Activated B cell treated with CpG ODN at 0.5 μM for 24 hours (primary cell): ENCODE measurements around the gene MYO18B. TPM values are rescaled to one million over a fixed set of nuclear protein-coding genes. Genes with fewer than 3 reads are reported as not detected.

Source experiments
- ATAC-seq: fragments of 200-7000 bp; cut with Tn5 transposase; one replicate; pipeline ENCODE4 v1.10.0; 2021; ENCODE audit warnings: low read depth, mild to moderate bottlenecking, moderate library complexity
- CTCF ChIA-PET: fragments of 350-600 bp; sonication (Branson Sonifier 250); formaldehyde crosslinking; loops from one replicate; lab custom pipeline; 2021; ENCODE audit warnings: antibody characterized with exemption; lab: Charles Lee
- POLR2A ChIA-PET: fragments of 350-600 bp; sonication (Branson Sonifier 250); formaldehyde crosslinking; loops from one replicate; lab custom pipeline; 2021; ENCODE audit warnings: antibody characterized with exemption; lab: Charles Lee
- DNase-seq: peaks from one replicate; pipeline ENCODE4 v3.0.0; 2022
- H3K27ac Mint-ChIP-seq: one replicate; pipeline ENCODE4 v1.8.0; 2020; ENCODE audit warnings: mixed read lengths
- H3K27me3 Mint-ChIP-seq: one replicate; pipeline ENCODE4 v1.8.0; 2021; ENCODE audit warnings: mixed read lengths
- H3K36me3 Mint-ChIP-seq: one replicate; pipeline ENCODE4 v1.8.0; 2021; ENCODE audit warnings: low read depth, mixed read lengths
- H3K4me1 Mint-ChIP-seq: one replicate; pipeline ENCODE4 v1.8.0; 2021; ENCODE audit warnings: mixed read lengths
- H3K4me3 Mint-ChIP-seq: one replicate; pipeline ENCODE4 v1.8.0; 2020; ENCODE audit warnings: mild to moderate bottlenecking, mixed read lengths
- H3K9me3 Mint-ChIP-seq: one replicate; pipeline ENCODE4 v1.8.0; 2020; ENCODE audit warnings: mixed read lengths
- intact Hi-C: fragments of 100-400 bp; cut with micrococcal nuclease; formaldehyde crosslinking; loops from one replicate; pipeline ENCODE4 v1.15.1; 2024
- total RNA-seq: library from RNA; stranded (reverse); gene quantifications from 2 replicates; pipeline ENCODE4 v1.2.3, GENCODE V29; 2022
- TF ChIP-seq, protein P1 (sequence below): fragments of 200-600 bp; IDR thresholded peaks from one replicate; pipeline ENCODE4 v1.8.0; 2022; ENCODE audit warnings: antibody characterized with exemption, mild to moderate bottlenecking

Gene MYO18B
- 0.12 and 0.27 TPM in 2 replicates for total RNA-seq

DNA sequence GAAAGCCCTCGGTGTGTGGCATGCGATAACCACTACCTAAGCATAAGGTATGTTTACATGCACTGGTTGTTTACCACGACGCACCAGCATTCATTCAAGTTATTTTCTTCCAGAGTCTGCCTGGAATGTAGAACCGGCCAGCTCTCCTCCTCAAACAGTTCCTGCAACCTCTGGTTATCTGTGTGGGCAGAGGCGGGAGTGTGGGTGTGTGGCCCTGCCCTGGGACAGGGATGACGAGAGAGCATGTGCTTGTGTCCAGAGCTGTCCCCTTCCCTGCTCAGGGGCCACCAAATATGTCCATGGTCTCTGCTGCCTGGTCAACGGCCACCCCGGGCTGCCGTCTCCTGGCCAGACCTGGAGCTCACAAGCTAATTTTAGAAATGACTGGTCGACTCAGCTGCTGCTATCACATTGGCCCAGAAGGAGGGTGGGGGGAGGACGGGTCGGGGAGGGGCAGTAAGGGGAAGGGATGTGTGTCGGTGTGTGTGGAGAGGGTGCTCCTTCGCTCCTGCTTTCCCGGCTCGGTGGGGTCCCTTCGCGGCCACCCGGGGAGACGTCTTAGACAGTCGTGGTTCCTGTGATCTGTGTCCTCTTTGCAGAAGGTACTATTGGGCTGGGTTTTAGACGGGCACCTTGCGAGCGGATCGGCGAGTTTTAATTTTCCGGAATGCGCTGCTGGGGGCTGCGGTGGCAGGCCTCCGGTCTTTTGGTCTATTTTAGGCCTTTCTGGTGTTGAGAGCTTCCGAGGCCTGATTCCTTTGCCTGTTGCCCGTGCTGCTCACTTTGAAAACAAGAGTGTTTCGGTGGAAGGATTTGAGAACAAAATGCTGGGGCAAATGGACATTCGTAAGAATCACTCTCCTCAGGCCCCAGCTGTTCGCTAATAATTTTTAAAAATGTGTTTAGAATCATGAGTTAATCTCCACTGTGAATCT lies at the start of gene MYO18B:
MYO18B (plus strand) TSS at position 497 of the 935 bp plus-strand sequence. CDS start 18,905 bp downstream, outside the sequence.
- H3K36me3 Mint-ChIP-seq, result no peaks in the 10 kb centered on the region
- intact Hi-C loops, result no loop called here
- H3K27ac Mint-ChIP-seq, result no peak within 1 kb of the TSS
- H3K4me1 Mint-ChIP-seq, result peaks cover 4% of the 10 kb centered on the region
- POLR2A ChIA-PET, result no interaction called here
- ATAC-seq, result no peak
- CTCF ChIA-PET, result no interaction called here
- DNase-seq, result no peak
- no peak within 1 kb of the TSS for H3K4me3 Mint-ChIP-seq
- TF ChIP-seq, protein P1, sequence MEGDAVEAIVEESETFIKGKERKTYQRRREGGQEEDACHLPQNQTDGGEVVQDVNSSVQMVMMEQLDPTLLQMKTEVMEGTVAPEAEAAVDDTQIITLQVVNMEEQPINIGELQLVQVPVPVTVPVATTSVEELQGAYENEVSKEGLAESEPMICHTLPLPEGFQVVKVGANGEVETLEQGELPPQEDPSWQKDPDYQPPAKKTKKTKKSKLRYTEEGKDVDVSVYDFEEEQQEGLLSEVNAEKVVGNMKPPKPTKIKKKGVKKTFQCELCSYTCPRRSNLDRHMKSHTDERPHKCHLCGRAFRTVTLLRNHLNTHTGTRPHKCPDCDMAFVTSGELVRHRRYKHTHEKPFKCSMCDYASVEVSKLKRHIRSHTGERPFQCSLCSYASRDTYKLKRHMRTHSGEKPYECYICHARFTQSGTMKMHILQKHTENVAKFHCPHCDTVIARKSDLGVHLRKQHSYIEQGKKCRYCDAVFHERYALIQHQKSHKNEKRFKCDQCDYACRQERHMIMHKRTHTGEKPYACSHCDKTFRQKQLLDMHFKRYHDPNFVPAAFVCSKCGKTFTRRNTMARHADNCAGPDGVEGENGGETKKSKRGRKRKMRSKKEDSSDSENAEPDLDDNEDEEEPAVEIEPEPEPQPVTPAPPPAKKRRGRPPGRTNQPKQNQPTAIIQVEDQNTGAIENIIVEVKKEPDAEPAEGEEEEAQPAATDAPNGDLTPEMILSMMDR, result no peak
- H3K27me3 Mint-ChIP-seq, result peaks cover 13% of the 10 kb centered on the region
- no peaks in the 10 kb centered on the region for H3K9me3 Mint-ChIP-seq

GRCh38 chr22:25692397-25693267 lies 49.4 kb upstream of the MYO18B start:
- H3K9me3 Mint-ChIP-seq, result no peaks in the 10 kb centered on the region
- H3K4me3 Mint-ChIP-seq, result no peak overlapping the region
- intact Hi-C loops, result no loop called here
- CTCF ChIA-PET, result interaction anchor here (1.4 kb wide), 1 partner anchor 149 kb away, joined by 7 read pairs; no protein-coding TSS in a partner anchor
- peaks cover 10% of the 10 kb centered on the region for H3K4me1 Mint-ChIP-seq
- no peak for ATAC-seq
- H3K27ac Mint-ChIP-seq, result no peak overlapping the region
- H3K27me3 Mint-ChIP-seq, result no peaks in the 10 kb centered on the region
- POLR2A ChIA-PET, result no interaction called here
- H3K36me3 Mint-ChIP-seq, result peaks cover 91% of the 10 kb centered on the region
- no peak for DNase-seq
- TF ChIP-seq, protein P1, result no peak

GRCh38 chr22:25693268-25693565 lies 48.8 kb upstream of the MYO18B start:
- Mint-ChIP-seq H3K4me3 (no peak overlapping the region), H3K9me3 (no peaks in the 10 kb centered on the region), H3K36me3 (peaks cover 92% of the 10 kb centered on the region), H3K27ac (no peak overlapping the region), H3K27me3 (no peaks in the 10 kb centered on the region), H3K4me1 (peaks cover 10% of the 10 kb centered on the region)
- DNase-seq (no peak), ATAC-seq (no peak)
- ChIA-PET POLR2A (no interaction called here), CTCF (interaction anchor here (1.4 kb wide), 1 partner anchor 149 kb away, joined by 7 read pairs; no protein-coding TSS in a partner anchor)
- intact Hi-C loops, result no loop called here
- TF ChIP-seq, protein P1, result no peak

DNA sequence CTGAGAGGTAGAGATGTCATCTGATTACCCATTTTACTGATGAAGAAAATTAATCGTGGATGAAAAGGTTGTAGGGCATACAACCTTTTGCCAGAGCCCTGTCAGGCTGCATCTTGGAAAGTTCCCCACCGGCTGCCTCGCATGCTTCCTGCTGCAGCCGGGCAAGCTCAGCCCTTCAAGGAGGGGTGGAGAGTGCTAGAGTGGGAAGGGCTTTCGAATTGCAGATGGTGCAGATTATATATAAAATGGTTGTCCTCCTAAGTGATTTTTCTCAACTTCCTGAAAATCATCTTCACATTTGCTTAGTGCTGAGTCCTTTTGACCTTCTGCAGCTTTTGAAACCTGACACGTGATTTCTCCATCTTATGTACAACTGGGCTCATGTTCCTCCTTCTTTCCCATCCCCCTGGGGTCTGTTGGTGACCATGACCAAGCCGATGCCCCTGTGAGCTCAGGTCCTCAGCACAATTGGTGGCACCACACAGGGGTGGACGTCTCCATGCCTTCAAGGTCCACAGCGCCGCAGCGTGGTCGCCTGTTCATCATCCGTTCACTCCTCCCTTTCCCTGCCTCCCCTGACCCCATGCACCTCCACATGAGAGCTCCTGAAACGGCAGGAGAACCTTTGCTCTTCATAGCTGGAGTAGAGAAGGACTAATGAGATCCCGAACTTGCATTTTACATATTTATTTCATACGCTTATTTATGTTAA lies 47.6 kb upstream of the MYO18B start:
- H3K27me3 Mint-ChIP-seq, result no peaks in the 10 kb centered on the region
- no peak overlapping the region for H3K4me3 Mint-ChIP-seq
- no peak for DNase-seq
- peaks cover 95% of the 10 kb centered on the region for H3K36me3 Mint-ChIP-seq
- H3K9me3 Mint-ChIP-seq, result no peaks in the 10 kb centered on the region
- no peak for ATAC-seq
- CTCF ChIA-PET, result no interaction called here
- intact Hi-C loops, result no loop called here
- H3K27ac Mint-ChIP-seq, result no peak overlapping the region
- H3K4me1 Mint-ChIP-seq, result peaks cover 10% of the 10 kb centered on the region
- POLR2A ChIA-PET, result no interaction called here
- TF ChIP-seq, protein P1, result no peak
